ENCODE results near the gene UTP4. TPM values are rescaled to one million over a fixed set of nuclear protein-coding genes. Genes with fewer than 3 reads are reported as not detected.

UTP4 gene
- total RNA-seq, 2 donors from 2014 or later: 19.2 to 32.9 TPM

- no peaks in the 10 kb centered on the region for H3K36me3 ChIP-seq
- H3K9me3 ChIP-seq: no peaks in the 10 kb centered on the region
- H3K4me1 ChIP-seq: no peaks in the 10 kb centered on the region
- TF ChIP-seq CTCF (IDR thresholded peaks at IDR 0.05): no peak
- H3K4me3 ChIP-seq: no peak overlapping the region
- H3K27me3 ChIP-seq: no peaks in the 10 kb centered on the region
- H3K27ac ChIP-seq: no peak overlapping the region
- no peak overlapping the region for H3K9ac ChIP-seq (ENCODE audit: low read depth in 2 of 2, low read length in 2 of 2)
- intact Hi-C loops (cut with DNase I): loop anchor here (10.0 kb wide), 1 partner anchor 105 kb away; no protein-coding TSS in a partner anchor
- no peak for DNase-seq
Observed at GRCh38 chr16:69100071-69100691, 32.3 kb upstream of the UTP4 start.

- Histone ChIP-seq H3K36me3 (no peaks in the 10 kb centered on the region), H3K27ac (no peak within 1 kb of the TSS), H3K9ac (ENCODE audit: low read depth in 2 of 2, low read length in 2 of 2) (peak within 1 kb of the TSS; percentile 56 to 81), H3K27me3 (no peaks in the 10 kb centered on the region), H3K4me1 (peaks cover 13% of the 10 kb centered on the region), H3K4me3 (peak within 1 kb of the TSS; percentile 54), H3K9me3 (no peaks in the 10 kb centered on the region)
- intact Hi-C loops (cut with DNase I): loop anchor here (5.0 to 10.0 kb wide), 2 partner anchors 111 to 203 kb away; no protein-coding TSS in a partner anchor
- peak; percentile 63 for DNase-seq
- TF ChIP-seq CTCF (IDR thresholded peaks at IDR 0.05): no peak
Observed at GRCh38 chr16:69105501-69106361, 26.7 kb upstream of the UTP4 start, which contains the start of gene HAS3. Gene HAS3 (plus strand): TSS chr16:69105653. CDS start chr16:69109396, 3,743 bp downstream.

- H3K27me3 ChIP-seq: no peaks in the 10 kb centered on the region
- H3K9ac ChIP-seq (ENCODE audit: low read depth in 2 of 2, low read length in 2 of 2): peak overlapping the region; percentile 56 to 81
- H3K4me3 ChIP-seq: peak overlapping the region; percentile 54
- peaks cover 13% of the 10 kb centered on the region for H3K4me1 ChIP-seq
- H3K36me3 ChIP-seq: no peaks in the 10 kb centered on the region
- H3K27ac ChIP-seq: no peak overlapping the region
- H3K9me3 ChIP-seq: no peaks in the 10 kb centered on the region
- DNase-seq: peak; percentile 29
- no peak for TF ChIP-seq CTCF (IDR thresholded peaks at IDR 0.05)
- intact Hi-C loops (cut with DNase I): loop anchor here (5.0 to 10.0 kb wide), 2 partner anchors 112 to 204 kb away; no protein-coding TSS in a partner anchor
Observed at GRCh38 chr16:69106491-69107315, 25.7 kb upstream of the UTP4 start.

GRCh38 chr16:69107316-69107962 lies 25.0 kb upstream of the UTP4 start:
- Histone ChIP-seq H3K4me1 (peaks cover 13% of the 10 kb centered on the region), H3K27ac (no peak overlapping the region)

More at GRCh38 chr16:69107316-69107962, 25.0 kb upstream of the UTP4 start:
- no peaks in the 10 kb centered on the region for H3K9me3 ChIP-seq
- H3K36me3 ChIP-seq: no peaks in the 10 kb centered on the region
- H3K27me3 ChIP-seq: no peaks in the 10 kb centered on the region
- DNase-seq: peak; percentile 74
- peak overlapping the region; percentile 54 for H3K4me3 ChIP-seq
- intact Hi-C loops (cut with DNase I): loop anchor here (5.0 to 10.0 kb wide), 2 partner anchors 113 to 205 kb away; no protein-coding TSS in a partner anchor
- peak overlapping the region; percentile 26 to 81 for H3K9ac ChIP-seq (ENCODE audit: low read depth in 2 of 2, low read length in 2 of 2)
- no peak for TF ChIP-seq CTCF (IDR thresholded peaks at IDR 0.05)
